GM12873 (cell line): ENCODE measurements around the gene CPT2.

Experiments
- CTCF ChIP-seq: IDR thresholded peaks from 2 replicates; pipeline ENCODE4 v1.5.1; 2012; ENCODE audit warnings: low read depth, mild to moderate bottlenecking, moderate library complexity, low read length, control low read depth; ENCODE audit not compliant: insufficient read depth; ENCODE audit errors: missing control alignments

The CPT2 gene

GRCh38 chr1:53196485-53197290 lies at the start of gene CPT2:
CPT2 (plus strand) TSS chr1:53196824; CDS start chr1:53196944, 120 bp downstream.
- no peak for TF ChIP-seq CTCF

- no peak for TF ChIP-seq CTCF
These were observed 49.5 kb upstream of the CPT2 start for GRCh38 chr1:53147174-53147573.

GRCh38 chr1:53148123-53148522 lies 48.5 kb upstream of the CPT2 start:
- no peak for TF ChIP-seq CTCF

GRCh38 chr1:53153752-53154151 lies 42.9 kb upstream of the CPT2 start:
- no peak for TF ChIP-seq CTCF

- no peak for TF ChIP-seq CTCF
These were observed 41.7 kb upstream of the CPT2 start for GRCh38 chr1:53154859-53155438.

GRCh38 chr1:53155534-53155933 lies 41.1 kb upstream of the CPT2 start:
- TF ChIP-seq CTCF, result no peak

GRCh38 chr1:53155945-53156344 lies 40.7 kb upstream of the CPT2 start:
- no peak for TF ChIP-seq CTCF
